ENCODE results near the gene DIAPH3.

The DIAPH3 gene

DNA sequence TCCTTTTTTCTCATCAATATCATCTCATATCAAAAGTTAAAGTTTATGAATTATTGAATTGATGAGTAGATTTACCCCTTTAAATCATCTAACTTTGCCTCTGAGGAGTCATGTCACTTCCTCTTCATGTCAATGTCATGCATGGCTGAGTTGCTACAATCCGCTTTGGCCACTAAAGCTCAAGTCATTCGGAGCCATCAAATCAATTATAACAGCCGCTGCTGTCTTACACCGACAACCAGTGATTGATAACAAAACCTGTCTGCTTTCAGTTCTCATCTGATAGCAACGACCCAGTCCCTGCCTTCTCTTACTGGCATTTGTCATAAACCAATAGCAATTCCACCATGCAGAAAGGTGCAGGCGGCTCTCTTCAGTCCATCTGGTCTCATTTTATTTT, 429.3 kb downstream of the DIAPH3 start:
- CTCF ChIA-PET: no interaction called here
- TF ChIP-seq ZBTB1 (tag by site-specific recombination; IDR thresholded peaks at IDR 0.05) (no peak), ZNF561 (tag by site-specific recombination; IDR thresholded peaks at IDR 0.05; ENCODE audit: borderline replicate concordance) (no peak), ZNF37A (tag by site-specific recombination; IDR thresholded peaks at IDR 0.05) (no peak), ZNF202 (tag by site-specific recombination; IDR thresholded peaks at IDR 0.05; ENCODE audit: borderline replicate concordance) (no peak), ZNF677 (tag by site-specific recombination; IDR thresholded peaks at IDR 0.05) (no peak), ZNF558 (tag by site-specific recombination; IDR thresholded peaks at IDR 0.05) (no peak), OVOL3 (tag by site-specific recombination; IDR thresholded peaks at IDR 0.05) (no peak)
- TF ChIP-seq, protein P1, sequence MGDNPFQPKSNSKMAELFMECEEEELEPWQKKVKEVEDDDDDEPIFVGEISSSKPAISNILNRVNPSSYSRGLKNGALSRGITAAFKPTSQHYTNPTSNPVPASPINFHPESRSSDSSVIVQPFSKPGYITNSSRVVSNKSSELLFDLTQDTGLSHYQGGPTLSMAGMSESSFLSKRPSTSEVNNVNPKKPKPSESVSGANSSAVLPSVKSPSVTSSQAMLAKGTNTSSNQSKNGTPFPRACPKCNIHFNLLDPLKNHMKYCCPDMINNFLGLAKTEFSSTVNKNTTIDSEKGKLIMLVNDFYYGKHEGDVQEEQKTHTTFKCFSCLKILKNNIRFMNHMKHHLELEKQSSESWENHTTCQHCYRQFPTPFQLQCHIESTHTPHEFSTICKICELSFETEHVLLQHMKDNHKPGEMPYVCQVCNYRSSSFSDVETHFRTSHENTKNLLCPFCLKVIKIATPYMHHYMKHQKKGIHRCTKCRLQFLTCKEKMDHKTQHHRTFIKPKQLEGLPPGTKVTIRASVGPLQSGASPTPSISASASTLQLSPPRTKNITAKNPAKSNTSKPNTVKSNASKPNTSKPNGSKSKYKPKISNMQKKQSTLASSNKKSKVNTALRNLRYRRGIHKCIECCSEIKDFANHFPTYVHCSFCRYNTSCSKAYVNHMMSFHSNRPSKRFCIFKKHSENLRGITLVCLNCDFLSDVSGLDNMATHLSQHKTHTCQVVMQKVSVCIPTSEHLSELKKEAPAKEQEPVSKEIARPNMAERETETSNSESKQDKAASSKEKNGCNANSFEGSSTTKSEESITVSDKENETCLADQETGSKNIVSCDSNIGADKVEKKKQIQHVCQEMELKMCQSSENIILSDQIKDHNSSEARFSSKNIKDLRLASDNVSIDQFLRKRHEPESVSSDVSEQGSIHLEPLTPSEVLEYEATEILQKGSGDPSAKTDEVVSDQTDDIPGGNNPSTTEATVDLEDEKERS (tag by site-specific recombination; IDR thresholded peaks at IDR 0.05): no peak
- TF ChIP-seq, protein P2, sequence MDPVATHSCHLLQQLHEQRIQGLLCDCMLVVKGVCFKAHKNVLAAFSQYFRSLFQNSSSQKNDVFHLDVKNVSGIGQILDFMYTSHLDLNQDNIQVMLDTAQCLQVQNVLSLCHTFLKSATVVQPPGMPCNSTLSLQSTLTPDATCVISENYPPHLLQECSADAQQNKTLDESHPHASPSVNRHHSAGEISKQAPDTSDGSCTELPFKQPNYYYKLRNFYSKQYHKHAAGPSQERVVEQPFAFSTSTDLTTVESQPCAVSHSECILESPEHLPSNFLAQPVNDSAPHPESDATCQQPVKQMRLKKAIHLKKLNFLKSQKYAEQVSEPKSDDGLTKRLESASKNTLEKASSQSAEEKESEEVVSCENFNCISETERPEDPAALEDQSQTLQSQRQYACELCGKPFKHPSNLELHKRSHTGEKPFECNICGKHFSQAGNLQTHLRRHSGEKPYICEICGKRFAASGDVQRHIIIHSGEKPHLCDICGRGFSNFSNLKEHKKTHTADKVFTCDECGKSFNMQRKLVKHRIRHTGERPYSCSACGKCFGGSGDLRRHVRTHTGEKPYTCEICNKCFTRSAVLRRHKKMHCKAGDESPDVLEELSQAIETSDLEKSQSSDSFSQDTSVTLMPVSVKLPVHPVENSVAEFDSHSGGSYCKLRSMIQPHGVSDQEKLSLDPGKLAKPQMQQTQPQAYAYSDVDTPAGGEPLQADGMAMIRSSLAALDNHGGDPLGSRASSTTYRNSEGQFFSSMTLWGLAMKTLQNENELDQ (tag by site-specific recombination; IDR thresholded peaks at IDR 0.05; ENCODE audit: low read depth): no peak
- no peaks in the 10 kb centered on the region for H3K4me1 ChIP-seq (ENCODE audit: control insufficient read depth, insufficient read depth, low read length)
- POLR2A ChIA-PET: no interaction called here
- H3K36me3 ChIP-seq (ENCODE audit: control insufficient read depth in 2 of 2, insufficient read depth in 1 of 2, low read length in 2 of 2): no peaks in the 10 kb centered on the region
- H3K4me3 ChIP-seq (ENCODE audit: low read depth, low read length): no peak overlapping the region
- H3K27ac ChIP-seq (ENCODE audit: extremely low read depth, low read depth, low read length): no peak overlapping the region
- H3K9me3 ChIP-seq (ENCODE audit: control insufficient read depth, insufficient read depth, low read depth, low read length): no peaks in the 10 kb centered on the region

DNA sequence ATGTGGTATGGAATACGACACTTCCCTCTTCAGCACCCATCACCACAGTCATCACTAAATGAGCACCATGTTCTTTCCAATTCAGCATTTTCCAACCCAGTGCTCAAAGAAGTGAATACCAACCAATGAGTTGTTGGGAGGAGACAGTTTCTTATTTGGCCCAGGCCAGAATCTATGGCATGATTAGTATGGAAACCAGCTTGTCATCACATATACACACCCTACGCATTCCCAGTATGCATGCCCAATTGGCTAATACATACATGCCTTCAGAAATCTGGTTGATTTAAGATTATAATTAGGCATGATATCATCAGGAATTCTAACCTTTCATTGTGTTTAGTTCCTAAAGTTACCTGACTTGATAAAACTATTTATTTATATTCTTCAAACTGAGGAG, 430.0 kb downstream of the DIAPH3 start:
- Histone ChIP-seq H3K4me1 (ENCODE audit: control insufficient read depth, insufficient read depth, low read length) (no peaks in the 10 kb centered on the region), H3K36me3 (ENCODE audit: control insufficient read depth in 2 of 2, insufficient read depth in 1 of 2, low read length in 2 of 2) (no peaks in the 10 kb centered on the region), H3K27ac (ENCODE audit: extremely low read depth, low read depth, low read length) (no peak overlapping the region), H3K4me3 (ENCODE audit: low read depth, low read length) (no peak overlapping the region), H3K9me3 (ENCODE audit: control insufficient read depth, insufficient read depth, low read depth, low read length) (no peaks in the 10 kb centered on the region)
- TF ChIP-seq ZBTB21 (tag by site-specific recombination; IDR thresholded peaks at IDR 0.05) (no peak), YY1 (tag by site-specific recombination; IDR thresholded peaks at IDR 0.05) (no peak), ZNF433 (tag by site-specific recombination; IDR thresholded peaks at IDR 0.05; ENCODE audit: low read depth) (no peak), PRDM1 (tag by site-specific recombination; IDR thresholded peaks at IDR 0.05) (no peak), ZNF560 (tag by site-specific recombination; IDR thresholded peaks at IDR 0.05; ENCODE audit: borderline replicate concordance) (no peak), OSR2 (tag by site-specific recombination; IDR thresholded peaks at IDR 0.05) (no peak), ZBTB48 (tag by site-specific recombination; IDR thresholded peaks at IDR 0.05) (no peak), ZNF768 (tag by site-specific recombination; IDR thresholded peaks at IDR 0.05) (no peak)
- TF ChIP-seq, protein P3, sequence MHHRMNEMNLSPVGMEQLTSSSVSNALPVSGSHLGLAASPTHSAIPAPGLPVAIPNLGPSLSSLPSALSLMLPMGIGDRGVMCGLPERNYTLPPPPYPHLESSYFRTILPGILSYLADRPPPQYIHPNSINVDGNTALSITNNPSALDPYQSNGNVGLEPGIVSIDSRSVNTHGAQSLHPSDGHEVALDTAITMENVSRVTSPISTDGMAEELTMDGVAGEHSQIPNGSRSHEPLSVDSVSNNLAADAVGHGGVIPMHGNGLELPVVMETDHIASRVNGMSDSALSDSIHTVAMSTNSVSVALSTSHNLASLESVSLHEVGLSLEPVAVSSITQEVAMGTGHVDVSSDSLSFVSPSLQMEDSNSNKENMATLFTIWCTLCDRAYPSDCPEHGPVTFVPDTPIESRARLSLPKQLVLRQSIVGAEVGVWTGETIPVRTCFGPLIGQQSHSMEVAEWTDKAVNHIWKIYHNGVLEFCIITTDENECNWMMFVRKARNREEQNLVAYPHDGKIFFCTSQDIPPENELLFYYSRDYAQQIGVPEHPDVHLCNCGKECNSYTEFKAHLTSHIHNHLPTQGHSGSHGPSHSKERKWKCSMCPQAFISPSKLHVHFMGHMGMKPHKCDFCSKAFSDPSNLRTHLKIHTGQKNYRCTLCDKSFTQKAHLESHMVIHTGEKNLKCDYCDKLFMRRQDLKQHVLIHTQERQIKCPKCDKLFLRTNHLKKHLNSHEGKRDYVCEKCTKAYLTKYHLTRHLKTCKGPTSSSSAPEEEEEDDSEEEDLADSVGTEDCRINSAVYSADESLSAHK (tag by site-specific recombination; IDR thresholded peaks at IDR 0.05): no peak
- TF ChIP-seq, protein P4, sequence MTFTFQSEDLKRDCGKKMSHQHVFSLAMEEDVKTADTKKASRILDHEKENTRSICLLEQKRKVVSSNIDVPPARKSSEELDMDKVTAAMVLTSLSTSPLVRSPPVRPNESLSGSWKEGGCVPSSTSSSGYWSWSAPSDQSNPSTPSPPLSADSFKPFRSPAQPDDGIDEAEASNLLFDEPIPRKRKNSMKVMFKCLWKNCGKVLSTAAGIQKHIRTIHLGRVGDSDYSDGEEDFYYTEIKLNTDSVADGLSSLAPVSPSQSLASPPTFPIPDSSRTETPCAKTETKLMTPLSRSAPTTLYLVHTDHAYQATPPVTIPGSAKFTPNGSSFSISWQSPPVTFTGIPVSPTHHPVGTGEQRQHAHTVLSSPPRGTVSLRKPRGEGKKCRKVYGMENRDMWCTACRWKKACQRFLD (tag by site-specific recombination; IDR thresholded peaks at IDR 0.05): no peak
- POLR2A ChIA-PET: no interaction called here
- CTCF ChIA-PET: no interaction called here
